Thoracic aorta (tissue), 2 donors: Measurements from ENCODE around the gene NFE2L1. TPM values are rescaled to one million over a fixed set of nuclear protein-coding genes. Genes with fewer than 3 reads are reported as not detected.
A peak's percentile ranks its signal among the peaks of the same experiment; 100 is the strongest.

Source experiments
- ATAC-seq: fragments of 150-250 bp; one replicate; pipeline ENCODE4 v1.8.0; 2017; ENCODE audit warnings: low read depth; ENCODE audit not compliant: insufficient number of reproducible peaks, low FRiP score
- DNase-seq: peaks from one replicate; pipeline ENCODE4 v3.0.0-alpha.2; 2020; ENCODE audit warnings: low spot score
- H3K27ac ChIP-seq, 2 donors: fragments of 200-600 bp; sonication (generic); 1 replicate in 1 of 2; 2 replicates in 1 of 2; pipeline ENCODE4 v1.5.1; 2016; ENCODE audit warnings: mild to moderate bottlenecking in 2 of 2, moderate library complexity in 2 of 2
- H3K27me3 ChIP-seq: fragments of 200-600 bp; sonication (generic); replicated peaks from 2 replicates; pipeline ENCODE4 v1.6.0; 2016; ENCODE audit warnings: mild to moderate bottlenecking; ENCODE audit not compliant: insufficient read depth
- H3K36me3 ChIP-seq: fragments of 200-600 bp; sonication (generic); one replicate; pipeline ENCODE4 v1.5.1; 2016
- H3K4me1 ChIP-seq, 2 donors: fragments of 200-600 bp; sonication (generic); 1 replicate in 1 of 2; 2 replicates in 1 of 2; pipeline versions ENCODE4 v1.5.1 to v1.6.0; 2016; ENCODE audit warnings: low read depth in 2 of 2, mild to moderate bottlenecking in 1 of 2; ENCODE audit not compliant: control insufficient read depth in 1 of 2
- H3K4me3 ChIP-seq: fragments of 200-600 bp; sonication (generic); 2 replicates; pipeline ENCODE4 v1.5.1; 2016; ENCODE audit warnings: mild to moderate bottlenecking
- H3K9me3 ChIP-seq: fragments of 200-600 bp; sonication (generic); 2 replicates; pipeline ENCODE4 v1.5.1; 2016
- total RNA-seq, 2 donors: library from RNA; depleted of rRNA; stranded (reverse); fragments of >200 nt; gene quantifications; one replicate each; pipeline versions ENCODE4 v1.1.0 to v1.2.3, GENCODE V29; 2016
- TF ChIP-seq, protein P1 (sequence below): fragments of 200-600 bp; sonication (generic); IDR thresholded peaks from one replicate; pipeline ENCODE4 v1.5.1; 2019; ENCODE audit warnings: antibody characterized with exemption

The NFE2L1 gene
- total RNA-seq, 2 donors from 2014 or later = 131 to 155 TPM

DNA sequence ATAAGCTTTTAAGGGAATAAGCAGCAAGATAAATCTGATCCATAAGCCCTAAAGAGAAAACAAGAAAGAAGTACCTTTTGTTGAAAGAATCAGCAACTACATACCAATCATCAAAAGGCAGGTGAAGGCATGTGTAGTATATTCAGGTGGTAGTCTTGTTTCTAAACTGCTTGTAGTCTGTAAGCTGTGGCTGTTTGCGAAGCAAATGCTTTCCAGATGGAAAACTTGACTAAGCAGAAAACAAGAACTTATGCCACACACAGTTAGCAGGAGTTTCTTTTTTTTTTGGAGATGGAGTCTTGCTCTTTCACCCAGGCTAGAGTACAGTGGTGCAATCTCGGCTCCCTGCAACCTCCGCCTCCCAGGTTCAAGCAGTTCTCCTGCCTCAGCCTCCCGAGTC, 47.5 kb downstream of the NFE2L1 start:
- Histone ChIP-seq H3K27ac (no peak overlapping the region), H3K27me3 (no peaks in the 10 kb centered on the region), H3K4me3 (no peak overlapping the region), H3K36me3 (peaks cover 4% of the 10 kb centered on the region), H3K9me3 (no peaks in the 10 kb centered on the region), H3K4me1 (peaks cover 11 to 21% of the 10 kb centered on the region in 2 donors)
- ATAC-seq (no peak), DNase-seq (no peak)
- TF ChIP-seq, protein P1, sequence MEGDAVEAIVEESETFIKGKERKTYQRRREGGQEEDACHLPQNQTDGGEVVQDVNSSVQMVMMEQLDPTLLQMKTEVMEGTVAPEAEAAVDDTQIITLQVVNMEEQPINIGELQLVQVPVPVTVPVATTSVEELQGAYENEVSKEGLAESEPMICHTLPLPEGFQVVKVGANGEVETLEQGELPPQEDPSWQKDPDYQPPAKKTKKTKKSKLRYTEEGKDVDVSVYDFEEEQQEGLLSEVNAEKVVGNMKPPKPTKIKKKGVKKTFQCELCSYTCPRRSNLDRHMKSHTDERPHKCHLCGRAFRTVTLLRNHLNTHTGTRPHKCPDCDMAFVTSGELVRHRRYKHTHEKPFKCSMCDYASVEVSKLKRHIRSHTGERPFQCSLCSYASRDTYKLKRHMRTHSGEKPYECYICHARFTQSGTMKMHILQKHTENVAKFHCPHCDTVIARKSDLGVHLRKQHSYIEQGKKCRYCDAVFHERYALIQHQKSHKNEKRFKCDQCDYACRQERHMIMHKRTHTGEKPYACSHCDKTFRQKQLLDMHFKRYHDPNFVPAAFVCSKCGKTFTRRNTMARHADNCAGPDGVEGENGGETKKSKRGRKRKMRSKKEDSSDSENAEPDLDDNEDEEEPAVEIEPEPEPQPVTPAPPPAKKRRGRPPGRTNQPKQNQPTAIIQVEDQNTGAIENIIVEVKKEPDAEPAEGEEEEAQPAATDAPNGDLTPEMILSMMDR = no peak

DNA sequence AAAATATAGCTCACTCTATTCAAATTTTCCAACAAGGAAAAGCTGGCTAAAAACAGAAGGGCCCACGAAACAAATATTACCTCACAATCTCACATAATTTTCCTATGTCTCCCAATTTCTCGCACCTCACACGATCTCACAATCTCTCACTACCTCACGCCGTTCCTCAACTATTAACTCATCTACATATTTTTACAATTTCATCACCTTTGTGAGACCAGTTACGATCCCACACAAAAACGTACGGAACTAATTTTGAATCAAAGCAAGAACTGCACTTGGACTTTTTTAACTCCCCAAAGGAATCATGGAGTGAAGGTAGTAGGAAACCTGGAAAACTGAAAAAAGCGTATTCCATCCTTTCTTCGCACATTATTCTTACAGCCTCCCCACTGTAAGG, 52.0 kb downstream of the NFE2L1 start:
- peaks cover 11 to 21% of the 10 kb centered on the region in 2 donors for H3K4me1 ChIP-seq
- peak overlapping the region; percentile 89 for H3K27ac ChIP-seq
- H3K27me3 ChIP-seq = no peaks in the 10 kb centered on the region
- TF ChIP-seq, protein P1 = no peak
- H3K4me3 ChIP-seq = peak overlapping the region; percentile 95
- H3K36me3 ChIP-seq = no peaks in the 10 kb centered on the region
- peak; percentile 38 for ATAC-seq
- H3K9me3 ChIP-seq = no peaks in the 10 kb centered on the region
- no peak for DNase-seq

DNA sequence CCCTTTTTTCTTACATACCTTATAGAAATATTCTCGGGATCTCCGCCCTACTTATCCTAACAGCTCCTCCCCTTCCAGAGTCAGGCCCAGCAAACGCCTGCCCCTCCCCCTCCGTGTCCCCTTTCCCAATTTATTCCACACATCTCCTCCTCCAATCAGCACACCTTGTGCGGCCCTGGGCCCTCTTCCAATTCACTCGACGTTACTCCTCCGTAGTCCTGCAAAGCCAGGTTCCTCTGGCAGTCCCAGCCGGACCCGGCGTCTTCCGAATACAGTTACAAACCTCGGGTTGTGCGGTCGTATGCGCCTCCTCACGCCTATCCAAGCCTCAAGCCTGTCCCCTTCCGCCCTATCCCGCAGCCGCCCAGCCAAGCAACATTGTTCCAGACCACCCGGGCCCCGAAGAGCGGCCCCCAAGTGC, 52.4 kb downstream of the NFE2L1 start:
- Histone ChIP-seq H3K27ac (peak overlapping the region; percentile 89), H3K27me3 (no peaks in the 10 kb centered on the region), H3K4me3 (peak overlapping the region; percentile 95), H3K36me3 (no peaks in the 10 kb centered on the region), H3K4me1 (peaks cover 11 to 21% of the 10 kb centered on the region in 2 donors), H3K9me3 (no peaks in the 10 kb centered on the region)
- DNase-seq (no peak), ATAC-seq (peak; percentile 47)
- TF ChIP-seq, protein P1 = no peak

DNA sequence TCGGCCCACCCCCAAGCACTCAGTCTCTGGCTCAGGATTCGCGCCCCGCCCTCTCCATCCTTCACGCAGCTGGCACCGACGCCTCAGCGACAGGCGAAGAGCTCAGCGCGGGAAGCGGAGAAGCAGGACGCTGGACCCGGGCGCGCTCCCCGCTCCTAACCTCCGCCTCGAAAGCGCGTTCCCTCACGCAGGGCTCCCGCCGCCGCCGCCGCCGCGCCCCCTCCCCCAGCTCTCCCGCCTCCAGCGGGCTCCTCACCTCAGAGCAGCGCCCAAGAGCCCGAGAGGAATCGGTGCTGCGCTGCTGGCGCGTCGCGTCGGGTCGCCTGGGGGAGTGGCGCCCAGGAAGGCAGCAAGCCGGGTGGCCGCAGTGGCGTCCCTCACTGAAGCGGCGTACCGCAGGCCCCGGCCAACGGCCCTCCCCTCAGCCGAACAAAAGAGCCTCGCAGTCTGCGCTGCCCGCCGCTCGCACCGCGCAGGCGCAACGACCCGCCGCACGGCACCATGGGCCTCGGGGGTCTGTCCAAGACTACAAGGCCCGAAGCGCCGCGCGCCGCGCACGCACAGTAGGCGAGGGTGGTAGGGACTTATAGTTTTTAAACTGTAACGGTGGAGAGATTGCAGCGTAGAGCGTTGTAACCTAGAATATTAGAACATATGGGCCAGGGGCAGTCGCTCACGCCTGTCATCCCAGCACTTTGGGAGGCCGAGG, 53.0 kb downstream of the NFE2L1 start, which contains the start of gene CBX1:
Gene CBX1, minus strand, starts transcription at position 467 of the 709 bp plus-strand sequence. CDS start 24,474 bp downstream, outside the sequence.
- Histone ChIP-seq H3K9me3 (no peaks in the 10 kb centered on the region), H3K4me1 (peaks cover 11 to 21% of the 10 kb centered on the region in 2 donors), H3K4me3 (peak within 1 kb of the TSS; percentile 95), H3K27me3 (no peaks in the 10 kb centered on the region), H3K36me3 (no peaks in the 10 kb centered on the region), H3K27ac (peak within 1 kb of the TSS; percentile 89)
- peak; percentile 73 for DNase-seq
- TF ChIP-seq, protein P1 = no peak
- peak; percentile 85 for ATAC-seq

DNA sequence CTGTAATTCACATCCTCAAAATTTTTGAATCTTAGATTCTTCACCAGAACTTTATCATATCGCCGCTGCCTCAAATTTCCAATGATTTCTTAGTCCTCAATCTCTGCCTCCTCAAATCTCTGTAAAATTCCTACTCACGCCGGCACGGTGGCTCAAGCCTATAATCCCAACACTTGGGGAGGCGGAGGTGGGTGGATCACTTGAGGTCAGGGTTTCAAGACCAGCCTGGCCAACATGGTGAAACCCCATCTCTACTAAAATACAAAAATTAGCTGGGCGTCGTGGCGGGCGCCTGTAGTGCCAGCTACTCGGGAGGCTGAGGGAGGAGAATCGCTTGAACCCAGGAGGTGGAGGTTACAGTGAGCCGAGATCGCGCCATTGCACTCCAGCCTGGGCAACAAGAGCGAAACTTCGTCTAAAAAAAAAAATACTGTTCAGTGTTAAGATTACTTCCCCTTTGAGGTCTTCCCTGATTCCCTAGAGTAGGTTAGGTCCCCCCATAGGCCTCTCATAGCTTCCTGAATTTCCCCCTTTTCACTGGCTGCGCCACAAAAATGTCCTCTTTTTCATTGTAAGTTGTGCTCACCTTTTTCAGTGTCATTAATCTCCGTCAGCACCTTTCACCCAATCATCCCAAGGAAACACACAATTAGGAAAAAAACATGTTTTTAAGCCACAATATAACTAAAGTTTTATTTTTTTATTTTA, 54.0 kb downstream of the NFE2L1 start:
- H3K4me3 ChIP-seq = peak overlapping the region; percentile 95
- no peaks in the 10 kb centered on the region for H3K9me3 ChIP-seq
- H3K4me1 ChIP-seq = peaks cover 11 to 25% of the 10 kb centered on the region in 2 donors
- H3K36me3 ChIP-seq = no peaks in the 10 kb centered on the region
- TF ChIP-seq, protein P1 = no peak
- H3K27ac ChIP-seq = no peak overlapping the region
- ATAC-seq = no peak
- DNase-seq = no peak
- H3K27me3 ChIP-seq = no peaks in the 10 kb centered on the region
